Muscle layer of colon (tissue), 2 donors: Measurements from ENCODE around the gene SMARCA4.
"Not testable (repeated sequence)": the region's sequence is repeated elsewhere in the genome, so short reads cannot be mapped to it uniquely, and the experiment has no call there.

Experiments used
- H3K27ac ChIP-seq: one replicate; pipeline ENCODE4 v1.7.0; 2013; ENCODE audit warnings: low read depth, mild to moderate bottlenecking, low read length, moderate library complexity
- H3K27me3 ChIP-seq, 2 donors: one replicate each; pipeline ENCODE4 v1.7.0; 2013; ENCODE audit warnings: low read length in 2 of 2, mild to moderate bottlenecking in 2 of 2; ENCODE audit not compliant: insufficient read depth in 2 of 2, control insufficient read depth in 1 of 2
- H3K36me3 ChIP-seq: one replicate; pipeline ENCODE4 v1.7.0; 2013; ENCODE audit warnings: mild to moderate bottlenecking, low read length; ENCODE audit not compliant: insufficient read depth
- H3K4me1 ChIP-seq: one replicate; pipeline ENCODE4 v1.7.0; 2013; ENCODE audit warnings: mild to moderate bottlenecking, low read length; ENCODE audit not compliant: insufficient read depth
- H3K4me3 ChIP-seq, 2 donors: one replicate each; pipeline ENCODE4 v1.7.0; 2013; ENCODE audit warnings: low read length in 2 of 2, low read depth in 1 of 2, mild to moderate bottlenecking in 1 of 2, moderate library complexity in 1 of 2
- H3K9ac ChIP-seq: one replicate; pipeline ENCODE4 v1.7.0; 2013; ENCODE audit warnings: low read length
- H3K9me3 ChIP-seq: one replicate; pipeline ENCODE4 v1.7.0; 2013; ENCODE audit warnings: mild to moderate bottlenecking, low read length
- donor health status: abdominal sarcoma.
- donor health status: Adenocarcinoma of cecum.

The SMARCA4 gene

DNA sequence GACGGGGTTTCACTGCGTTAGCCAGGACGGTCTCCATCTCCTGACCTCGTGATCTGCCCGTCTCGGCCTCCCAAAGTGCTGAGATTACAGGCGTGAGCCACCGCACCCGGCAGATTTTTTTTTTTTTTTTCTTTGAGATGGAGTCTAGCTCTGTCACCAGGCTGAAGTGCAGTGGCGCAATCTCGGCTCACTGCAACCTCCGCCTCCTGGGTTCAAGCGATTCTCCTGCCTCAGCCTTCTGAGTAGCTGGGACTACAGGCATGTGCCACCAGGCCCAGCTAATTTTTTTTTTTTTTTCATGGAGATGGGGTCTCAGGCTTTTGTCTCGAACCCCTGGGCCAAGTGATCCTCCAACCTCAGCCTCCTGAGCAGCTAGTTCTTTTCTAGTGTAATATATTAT is 19.2 kb upstream of the SMARCA4 start:
- not testable (repeated sequence) for H3K36me3 ChIP-seq, H3K9ac ChIP-seq, H3K4me3 ChIP-seq, H3K27me3 ChIP-seq, H3K9me3 ChIP-seq, H3K27ac ChIP-seq, H3K4me1 ChIP-seq

DNA sequence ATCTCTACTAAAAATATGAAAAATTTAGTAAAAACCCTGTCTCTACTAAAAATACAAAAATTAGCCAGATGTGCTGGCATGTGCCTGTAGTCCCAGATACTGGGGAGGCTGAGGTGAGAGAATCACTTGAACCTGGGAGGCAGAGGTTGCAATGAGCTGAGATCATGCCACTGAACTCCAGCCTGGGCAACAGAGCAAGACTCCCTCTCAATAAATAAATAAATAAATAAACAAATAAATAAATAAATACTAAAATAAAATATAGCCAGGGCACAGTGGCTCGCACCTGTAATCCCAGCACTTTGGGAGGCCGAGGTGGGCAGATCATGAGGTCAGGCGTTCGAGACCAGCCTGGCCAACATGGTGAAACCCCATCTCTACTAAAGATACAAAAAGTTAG is 17.4 kb upstream of the SMARCA4 start:
- not testable (repeated sequence) for H3K4me1 ChIP-seq, H3K4me3 ChIP-seq, H3K27me3 ChIP-seq, H3K9me3 ChIP-seq, H3K27ac ChIP-seq, H3K36me3 ChIP-seq, H3K9ac ChIP-seq

DNA sequence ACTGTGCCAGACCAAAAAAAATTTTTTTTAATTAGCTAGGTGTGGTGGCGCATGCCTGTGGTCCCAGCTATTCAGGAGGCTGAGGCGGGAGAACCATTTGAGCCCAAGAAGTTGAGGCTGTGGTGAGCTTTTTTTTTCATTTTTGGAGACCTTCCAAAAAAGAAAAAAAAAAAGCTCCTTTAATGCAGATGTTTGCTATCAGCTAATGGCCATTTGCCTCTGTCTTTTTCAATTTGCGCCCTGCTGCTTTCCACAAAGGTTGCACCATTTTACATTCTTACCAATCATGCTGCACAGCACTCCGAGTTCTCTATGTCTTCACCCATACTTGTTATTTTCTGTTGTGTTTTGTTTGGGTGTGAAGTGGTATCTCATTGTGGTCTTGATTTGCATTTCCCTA is 15.6 kb upstream of the SMARCA4 start:
- H3K9me3 ChIP-seq, result no peaks in the 10 kb centered on the region
- no peak overlapping the region for H3K27ac ChIP-seq
- no peak overlapping the region for H3K9ac ChIP-seq
- no peak overlapping the region for H3K4me3 ChIP-seq
- no peaks in the 10 kb centered on the region for H3K27me3 ChIP-seq
- H3K36me3 ChIP-seq, result no peaks in the 10 kb centered on the region
- no peaks in the 10 kb centered on the region for H3K4me1 ChIP-seq

DNA sequence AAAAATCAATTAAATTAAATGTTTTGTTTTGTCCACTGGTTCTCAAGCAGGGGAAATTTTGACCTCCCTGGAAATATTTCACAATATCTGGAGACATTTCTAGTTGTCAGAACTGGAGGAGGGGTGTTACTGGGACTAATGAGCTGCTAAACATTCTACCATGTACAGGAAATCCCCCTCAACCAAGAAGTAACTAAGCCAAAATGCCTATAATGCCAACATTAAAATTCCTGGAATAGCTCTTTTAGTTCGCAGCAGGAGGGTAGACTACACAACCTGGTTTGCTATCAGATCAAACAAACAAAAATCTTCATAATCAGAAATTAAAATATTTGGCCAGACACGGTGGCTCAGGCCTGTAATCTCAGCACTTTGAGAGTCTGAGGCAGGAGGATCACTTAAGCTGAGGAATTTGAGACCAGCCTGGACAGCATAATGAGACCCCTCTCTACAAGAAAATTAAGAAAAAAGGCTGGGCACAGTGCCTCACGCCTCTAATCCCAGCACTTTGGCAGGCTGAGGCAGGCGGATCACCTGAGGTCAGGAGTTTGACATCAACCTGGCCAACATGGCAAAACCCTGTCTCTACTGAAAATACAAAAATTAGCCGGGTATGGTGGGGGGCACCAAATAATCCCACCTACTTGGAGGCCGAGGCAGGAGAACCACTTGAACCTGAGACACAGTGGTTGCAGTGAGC is 13.7 kb upstream of the SMARCA4 start:
- no peak overlapping the region for H3K9ac ChIP-seq
- H3K27ac ChIP-seq, result no peak overlapping the region
- no peaks in the 10 kb centered on the region for H3K36me3 ChIP-seq
- no peaks in the 10 kb centered on the region for H3K9me3 ChIP-seq
- no peaks in the 10 kb centered on the region for H3K4me1 ChIP-seq
- H3K27me3 ChIP-seq, result no peaks in the 10 kb centered on the region
- no peak overlapping the region for H3K4me3 ChIP-seq

DNA sequence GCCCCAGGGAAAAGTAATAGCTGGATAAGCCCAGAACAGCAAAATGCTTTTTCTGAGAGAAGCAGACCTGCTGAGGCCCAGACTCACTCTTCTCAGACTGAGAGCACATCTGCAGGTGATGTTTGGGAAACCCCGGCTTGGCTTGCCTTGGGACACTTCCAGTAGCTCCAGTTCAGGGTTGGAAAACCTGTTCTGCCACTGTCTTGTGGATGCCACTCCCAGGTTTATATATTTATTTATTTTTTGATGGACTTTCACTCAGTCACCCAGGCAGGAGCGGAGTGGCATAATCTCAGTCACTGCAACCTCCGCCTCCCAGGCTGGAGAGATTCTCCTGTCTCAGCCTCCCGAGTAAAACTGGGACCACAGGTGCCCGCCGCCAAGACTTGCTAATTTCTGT is 8.0 kb upstream of the SMARCA4 start:
- Histone ChIP-seq H3K4me1 (no peaks in the 10 kb centered on the region), H3K27ac (no peak overlapping the region)

DNA sequence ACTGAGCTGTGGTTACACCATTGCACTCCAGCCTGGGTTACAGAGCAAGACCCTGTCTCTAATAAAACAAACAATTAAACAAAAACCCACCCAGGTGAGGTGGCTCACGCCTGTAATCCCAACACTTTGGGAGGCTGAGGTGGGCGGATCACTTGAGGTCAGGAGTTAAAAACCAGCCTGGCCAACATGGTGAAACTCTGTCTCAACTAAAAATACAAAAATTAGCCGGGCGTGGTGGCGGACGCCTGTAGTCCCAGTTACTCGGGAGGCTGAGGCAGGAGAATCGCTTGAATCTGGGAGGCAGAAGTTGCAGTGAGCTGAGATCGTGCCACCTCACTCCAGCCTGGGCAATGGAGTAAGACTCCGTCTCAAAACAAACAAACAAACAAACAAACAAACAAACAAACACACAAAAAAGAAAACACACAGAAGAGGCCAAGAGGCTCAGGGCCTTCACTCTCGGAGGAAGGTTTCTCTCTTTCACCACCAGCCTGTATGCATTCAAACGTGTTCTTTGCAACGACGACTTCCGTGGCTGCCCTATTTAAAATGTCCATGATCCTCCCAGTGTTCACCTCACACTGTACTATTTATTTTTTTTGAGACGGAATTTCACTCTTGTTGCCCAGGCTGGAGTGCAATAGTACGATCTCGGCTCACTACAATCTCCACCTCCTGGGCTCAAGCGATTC is 1.4 kb upstream of the SMARCA4 start:
- not testable (repeated sequence) for H3K27me3 ChIP-seq, H3K27ac ChIP-seq, H3K9ac ChIP-seq, H3K9me3 ChIP-seq, H3K36me3 ChIP-seq
- Histone ChIP-seq H3K4me1 (peaks cover 12% of the 10 kb centered on the region), H3K4me3 (peak overlapping the region in 1 of 2 donors; percentile 83)

More for the DNA sequence above, 8.0 kb upstream of the SMARCA4 start:
- no peaks in the 10 kb centered on the region for H3K36me3 ChIP-seq
- H3K4me3 ChIP-seq, result no peak overlapping the region
- no peaks in the 10 kb centered on the region for H3K9me3 ChIP-seq
- no peaks in the 10 kb centered on the region for H3K27me3 ChIP-seq
- H3K9ac ChIP-seq, result no peak overlapping the region

DNA sequence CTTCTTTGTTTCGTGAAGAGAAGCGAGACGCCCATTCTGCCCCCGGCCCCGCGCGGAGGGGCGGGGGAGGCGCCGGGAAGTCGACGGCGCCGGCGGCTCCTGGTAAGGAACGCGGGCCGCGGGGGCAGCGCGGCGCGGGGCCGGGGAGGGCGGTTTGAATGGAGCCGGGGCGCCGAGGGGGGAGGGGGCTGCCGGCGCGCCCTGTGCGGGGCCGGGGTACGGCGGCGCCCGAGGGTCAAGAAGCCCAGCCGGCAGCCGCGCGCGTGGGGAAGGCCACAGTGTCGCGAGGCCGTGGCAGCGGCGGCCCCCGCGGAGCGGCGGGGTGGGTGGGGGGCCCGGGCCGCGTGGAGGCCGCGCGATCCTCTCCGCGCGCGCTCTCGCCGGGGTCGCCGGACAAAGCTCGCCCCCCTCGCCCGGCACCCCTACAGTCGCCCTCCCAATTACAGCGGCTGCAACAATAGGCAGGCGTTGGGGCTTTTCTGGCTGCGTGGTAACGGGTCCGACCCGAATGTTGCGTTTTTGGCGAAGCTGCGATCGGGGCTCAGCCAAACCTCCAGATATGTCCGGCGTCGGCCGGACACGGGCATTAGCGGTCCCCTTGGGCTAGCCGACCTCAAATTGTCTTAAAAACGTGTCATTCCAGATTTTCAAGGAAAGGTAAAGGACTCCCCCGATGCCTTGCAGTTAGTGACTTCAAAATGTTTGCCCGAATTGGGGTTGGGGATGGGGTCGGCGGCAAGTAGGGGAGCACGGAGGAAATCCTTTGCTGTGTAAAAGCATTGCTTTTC is 437 bp downstream of the SMARCA4 start:
- Histone ChIP-seq H3K4me1 (peaks cover 12% of the 10 kb centered on the region), H3K27ac (peak overlapping the region; percentile 80), H3K9me3 (no peaks in the 10 kb centered on the region), H3K9ac (peak overlapping the region; percentile 77), H3K27me3 (no peaks in the 10 kb centered on the region), H3K4me3 (peak overlapping the region; percentile 78 to 87), H3K36me3 (no peaks in the 10 kb centered on the region)

DNA sequence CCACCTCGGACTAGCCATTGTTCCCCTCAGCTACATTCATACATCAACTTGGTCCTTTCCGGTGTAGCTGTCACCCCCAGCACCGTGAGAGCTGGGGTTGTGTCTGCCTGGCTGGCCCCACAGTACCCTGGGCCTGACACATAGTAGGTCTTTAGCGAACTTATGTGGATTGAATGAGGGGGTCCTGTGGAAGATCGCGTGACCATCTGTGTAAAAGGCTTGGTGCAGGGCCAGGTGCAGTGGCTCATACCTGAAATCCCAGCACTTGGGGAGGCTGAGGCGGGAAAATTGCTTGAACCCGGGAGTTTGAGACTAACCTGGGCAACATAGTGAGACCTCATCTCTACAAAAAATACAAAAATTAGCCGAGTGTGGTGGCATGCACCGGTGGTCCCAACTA is 2.0 kb downstream of the SMARCA4 start:
- H3K4me1 ChIP-seq, result peaks cover 12% of the 10 kb centered on the region
- no peak overlapping the region for H3K4me3 ChIP-seq
- H3K27ac ChIP-seq, result no peak overlapping the region

DNA sequence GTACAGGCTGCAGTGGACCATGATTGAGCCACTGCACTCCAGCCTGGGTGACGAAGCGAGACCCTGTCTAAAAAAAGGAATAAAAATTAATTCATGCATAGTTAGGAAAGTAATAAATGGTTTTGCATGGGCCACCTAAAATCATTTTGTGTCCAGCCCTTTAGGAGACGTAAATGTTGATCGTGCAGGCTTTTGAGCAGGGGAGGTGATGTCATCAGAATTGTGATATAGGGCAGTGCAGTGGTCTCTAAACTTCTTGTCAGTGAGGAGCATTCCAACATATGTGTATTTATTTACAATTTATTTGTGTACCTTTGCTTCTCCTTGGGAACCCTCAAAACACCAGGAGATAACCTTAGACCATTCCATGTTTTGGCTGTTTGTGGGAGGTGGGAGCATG is 3.0 kb downstream of the SMARCA4 start:
- H3K9me3 ChIP-seq, result no peaks in the 10 kb centered on the region
- no peaks in the 10 kb centered on the region for H3K27me3 ChIP-seq
- H3K36me3 ChIP-seq, result no peaks in the 10 kb centered on the region
- peaks cover 12% of the 10 kb centered on the region for H3K4me1 ChIP-seq
- no peak overlapping the region for H3K4me3 ChIP-seq
- no peak overlapping the region for H3K9ac ChIP-seq
- H3K27ac ChIP-seq, result no peak overlapping the region

More for the DNA sequence above, 2.0 kb downstream of the SMARCA4 start:
- Histone ChIP-seq H3K36me3 (no peaks in the 10 kb centered on the region), H3K9me3 (no peaks in the 10 kb centered on the region), H3K27me3 (no peaks in the 10 kb centered on the region), H3K9ac (no peak overlapping the region)

DNA sequence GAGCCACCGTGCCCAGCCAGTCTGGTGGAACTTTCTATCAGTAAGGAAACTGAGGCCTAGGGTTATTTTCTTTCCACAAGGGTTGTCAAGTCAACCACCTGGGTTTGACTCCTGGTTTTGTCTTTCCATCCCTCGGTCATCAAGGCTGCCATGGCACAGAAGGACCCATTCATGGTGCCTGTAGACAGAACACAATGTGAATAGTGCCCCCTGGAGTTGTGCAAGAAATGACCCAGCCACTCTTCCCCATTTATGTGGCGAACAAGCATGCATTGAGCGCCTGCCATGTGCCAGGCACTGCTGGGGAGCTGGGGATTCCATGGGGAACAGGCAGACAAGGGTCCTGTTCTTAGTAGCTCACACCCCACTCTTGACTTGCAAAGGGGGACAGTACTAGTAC is 4.1 kb downstream of the SMARCA4 start:
- H3K36me3 ChIP-seq, result no peaks in the 10 kb centered on the region
- no peaks in the 10 kb centered on the region for H3K27me3 ChIP-seq
- no peaks in the 10 kb centered on the region for H3K9me3 ChIP-seq
- H3K9ac ChIP-seq, result no peak overlapping the region
- H3K4me1 ChIP-seq, result peaks cover 12% of the 10 kb centered on the region
- no peak overlapping the region for H3K4me3 ChIP-seq
- H3K27ac ChIP-seq, result no peak overlapping the region

DNA sequence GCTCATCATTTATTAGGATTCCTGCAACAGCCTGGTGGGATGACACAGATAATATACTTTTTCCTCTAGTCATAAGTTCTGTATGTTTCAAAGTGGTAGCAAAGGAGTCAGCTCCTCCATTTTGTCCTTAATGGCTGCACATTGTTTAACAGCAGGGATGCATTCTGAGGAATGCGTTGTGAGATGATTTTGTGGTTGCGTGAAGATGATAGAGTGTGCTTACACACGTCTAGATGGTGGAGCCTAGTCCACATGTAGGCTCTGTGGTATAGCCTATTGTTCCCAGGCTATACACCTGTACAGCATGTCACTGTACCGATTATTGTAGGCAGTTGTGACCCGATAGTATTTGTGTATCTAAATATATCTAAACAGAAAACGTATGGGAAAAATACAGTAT is 4.6 kb downstream of the SMARCA4 start:
- Histone ChIP-seq H3K4me3 (no peak overlapping the region), H3K36me3 (no peaks in the 10 kb centered on the region), H3K9me3 (no peaks in the 10 kb centered on the region), H3K27ac (no peak overlapping the region), H3K4me1 (peaks cover 12% of the 10 kb centered on the region), H3K27me3 (no peaks in the 10 kb centered on the region), H3K9ac (no peak overlapping the region)
